ENCODE data around the gene PRKCH. TPM values are rescaled to one million over a fixed set of nuclear protein-coding genes. Genes with fewer than 3 reads are reported as not detected.

The PRKCH gene
- total RNA-seq, 1 donor from 2014 or later, result 16.4 TPM

DNA sequence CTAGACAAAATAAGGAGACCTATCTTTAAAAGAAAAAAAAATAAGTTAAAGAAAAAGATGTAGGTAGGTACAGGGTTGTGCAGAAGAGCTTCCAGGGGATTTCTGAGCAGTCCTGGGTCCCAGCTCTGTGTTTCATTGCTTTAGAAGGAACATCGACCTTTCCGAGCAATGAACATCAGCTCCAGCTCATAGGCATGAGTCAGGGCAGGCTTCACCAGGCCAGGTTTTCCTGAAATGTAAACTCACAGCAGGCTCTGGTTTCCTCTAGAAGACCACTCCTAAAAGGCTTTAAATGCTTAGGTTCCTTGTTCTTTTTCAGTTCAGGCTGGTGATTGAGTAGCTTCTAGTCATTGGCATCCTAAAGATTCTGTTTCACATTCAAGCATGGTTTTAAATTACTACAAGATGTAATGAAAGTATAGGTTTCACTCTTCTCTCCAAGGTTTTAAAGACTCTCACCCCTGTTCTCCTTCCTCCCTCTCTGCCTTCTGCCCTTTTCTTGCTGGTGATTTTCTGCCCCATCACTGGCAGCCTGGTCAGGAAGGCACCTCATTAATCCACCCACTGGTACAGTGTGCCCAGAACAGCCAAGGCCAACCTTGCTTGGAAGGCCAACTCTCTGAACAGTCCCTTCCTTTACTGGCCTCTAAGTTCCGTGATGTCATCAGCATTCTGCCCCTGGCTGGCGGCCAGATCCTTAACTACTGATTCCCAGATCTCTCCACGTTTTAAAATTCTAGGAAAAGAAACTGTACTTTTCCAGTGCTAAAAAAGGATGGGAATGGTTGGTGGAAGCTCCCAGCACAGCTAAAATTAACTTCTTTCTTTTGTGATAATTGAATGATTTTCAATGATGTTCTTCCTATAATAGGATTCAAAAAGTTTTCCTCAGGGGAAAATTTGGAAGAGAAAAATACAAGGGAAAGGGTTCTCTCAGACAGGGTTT, 264.5 kb downstream of the PRKCH start:
- peak; percentile 47 for ATAC-seq

DNA sequence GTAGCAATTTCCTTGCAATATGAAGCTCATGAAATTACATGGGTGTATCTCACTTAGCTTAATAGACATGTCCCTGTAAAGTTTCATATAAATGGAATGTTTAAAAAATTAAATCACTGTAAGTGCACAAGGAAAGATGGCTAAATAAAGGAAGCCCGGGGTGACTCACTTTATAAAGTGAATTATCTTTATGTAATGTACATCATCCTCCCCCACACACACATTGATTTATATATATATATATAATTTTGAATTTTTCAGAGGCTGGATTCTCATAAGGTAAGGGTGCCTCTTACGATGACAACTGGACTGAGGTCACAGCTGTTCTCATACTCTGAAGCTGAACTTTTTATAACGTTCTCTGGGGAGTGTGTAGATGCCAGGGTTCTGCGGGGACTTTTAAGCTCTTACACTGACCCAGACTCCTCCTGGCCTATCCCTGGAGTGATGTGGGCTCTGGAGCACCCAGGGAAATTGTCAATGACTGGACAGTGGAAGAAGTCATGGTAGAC, 265.2 kb downstream of the PRKCH start:
- ATAC-seq, result peak; percentile 24
- no peak for DNase-seq (ENCODE audit: missing footprints)
- intact Hi-C loops (cut with DNase I), result loop anchor here (5.0 kb wide), 2 partner anchors 109 to 111 kb away; partner anchors contain the start of gene HIF1A

More for the DNA sequence above, 264.5 kb downstream of the PRKCH start:
- peak; percentile 79 for DNase-seq (ENCODE audit: missing footprints)
- intact Hi-C loops (cut with DNase I), result loop anchor here (5.0 kb wide), 2 partner anchors 109 to 111 kb away; partner anchors contain the start of gene HIF1A

DNA sequence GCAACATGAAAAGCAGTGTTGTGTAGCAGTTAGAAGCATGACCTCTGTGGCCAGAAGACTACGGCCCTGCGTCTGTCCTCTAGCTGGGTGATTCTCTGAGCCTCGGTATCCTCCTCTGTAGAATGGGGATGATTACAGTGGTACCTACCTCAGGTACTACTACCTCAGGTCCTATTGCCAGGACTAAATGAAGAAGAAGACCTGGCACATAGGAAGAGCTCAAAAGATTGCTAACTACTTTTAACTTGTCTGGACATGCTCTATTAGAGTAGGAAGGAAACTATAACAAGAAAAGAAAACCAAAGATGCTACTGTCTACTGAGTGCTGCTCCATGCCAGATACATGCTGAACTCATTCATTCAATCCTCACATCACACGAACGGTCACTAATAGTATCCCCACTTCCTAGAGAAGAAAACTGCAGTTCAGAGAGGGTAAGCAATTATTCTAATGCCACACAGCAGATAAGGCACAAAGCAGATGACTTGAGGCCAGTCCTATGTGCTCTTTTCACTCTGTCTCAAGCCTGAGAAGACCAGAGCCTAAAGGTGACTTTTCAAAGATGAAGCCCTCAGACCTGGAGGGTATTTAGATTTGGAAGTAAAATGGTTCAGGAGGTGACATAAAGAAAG, 265.8 kb downstream of the PRKCH start:
- DNase-seq (ENCODE audit: missing footprints) (no peak), ATAC-seq (no peak)
- intact Hi-C loops (cut with DNase I), result loop anchor here (5.0 kb wide), 2 partner anchors 110 kb away; partner anchors contain the start of gene HIF1A

DNA sequence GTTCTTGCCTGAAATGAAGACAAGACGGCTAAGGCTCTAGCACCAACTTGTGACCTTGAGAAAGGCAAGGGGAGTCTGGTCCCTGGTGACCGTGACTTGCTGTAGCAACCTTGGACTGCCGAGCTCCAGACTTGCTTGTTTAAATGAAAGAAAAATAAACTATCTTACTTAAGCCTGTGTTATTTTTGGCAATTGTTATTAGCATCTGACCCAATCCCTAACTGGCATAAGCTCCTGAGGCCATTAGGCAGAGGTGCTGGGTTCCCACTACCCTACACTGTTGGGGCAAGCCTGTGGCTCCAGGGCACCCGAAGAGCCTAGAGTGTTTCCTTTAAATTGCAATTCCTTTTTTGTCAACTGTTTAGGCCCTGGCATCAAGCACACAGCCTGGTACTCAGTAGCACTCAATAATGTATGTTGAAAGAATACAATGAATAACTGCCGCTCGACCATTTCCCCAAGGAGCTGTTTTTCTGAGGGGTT, 267.1 kb downstream of the PRKCH start:
- DNase-seq (ENCODE audit: missing footprints) (no peak), ATAC-seq (no peak)
- intact Hi-C loops (cut with DNase I), result loop anchor here (5.0 kb wide), 2 partner anchors 109 to 111 kb away; partner anchors contain the start of gene HIF1A

DNA sequence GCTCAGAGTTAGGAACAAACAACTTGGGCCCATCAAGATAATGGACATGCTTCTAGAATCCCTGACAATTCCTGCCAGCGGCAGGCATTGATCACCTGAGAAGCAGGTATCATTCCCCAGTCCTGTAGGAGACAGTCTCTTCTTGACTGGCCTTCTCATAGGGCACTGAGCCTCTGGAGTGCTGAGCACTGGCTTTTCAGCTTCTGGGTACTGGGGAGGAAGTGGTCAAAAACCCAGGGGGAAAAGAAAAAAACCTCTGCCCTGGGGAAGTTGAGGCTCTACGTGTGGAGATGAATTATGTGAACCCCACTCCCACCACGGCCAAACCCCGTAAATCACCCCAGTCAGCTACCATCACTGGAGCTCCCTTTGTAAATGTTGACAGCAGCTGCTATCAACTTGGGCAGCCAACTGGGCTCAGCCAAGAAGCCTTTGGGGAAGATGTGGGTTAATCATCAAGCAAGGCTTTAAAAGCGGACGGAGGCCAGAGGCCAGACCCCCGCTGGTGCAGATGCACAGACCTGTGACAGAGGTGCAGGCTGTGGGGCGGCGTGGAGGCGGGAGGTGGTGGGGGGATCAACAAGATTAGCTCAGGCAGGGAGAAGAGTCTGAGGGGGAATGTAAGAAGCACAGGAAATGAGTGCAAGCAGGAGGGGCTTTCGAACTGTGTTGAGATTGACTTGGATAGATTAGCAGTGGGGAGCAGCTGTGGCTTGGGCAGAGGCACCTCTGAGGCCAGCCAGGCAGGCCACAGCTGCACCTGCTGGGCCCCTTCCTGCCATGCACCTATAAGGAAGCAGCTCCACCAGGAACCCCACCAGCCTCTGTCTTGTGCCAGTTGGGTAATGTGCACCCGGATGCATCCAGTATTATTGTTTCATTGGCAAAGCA, 268.6 kb downstream of the PRKCH start:
- no peak for ATAC-seq
- no peak for DNase-seq (ENCODE audit: missing footprints)
- intact Hi-C loops (cut with DNase I), result loop anchor here (5.0 kb wide), 2 partner anchors 107 to 113 kb away; partner anchors contain the start of gene HIF1A

DNA sequence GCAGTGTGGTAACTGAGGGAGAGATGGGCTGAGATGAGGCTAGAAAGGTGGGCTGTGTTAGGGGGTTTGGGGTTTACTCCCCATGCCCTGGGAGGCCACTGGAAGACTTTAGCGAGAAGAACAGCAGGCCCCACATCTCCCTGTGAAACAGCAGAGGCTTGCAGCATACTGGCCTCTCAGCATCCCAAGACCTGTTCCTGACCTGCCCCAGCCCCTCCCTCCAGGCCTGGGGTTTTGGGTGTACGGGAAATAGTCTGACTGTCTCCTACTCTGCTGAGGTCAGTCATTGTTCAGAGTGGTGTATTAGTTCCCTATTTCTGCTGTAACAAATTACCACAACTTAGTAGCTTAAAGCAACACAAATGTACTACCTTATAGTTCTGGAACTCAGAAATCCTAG, 270.5 kb downstream of the PRKCH start:
- DNase-seq (ENCODE audit: missing footprints), result no peak
- ATAC-seq, result no peak
- intact Hi-C loops (cut with DNase I), result no loop called here

DNA sequence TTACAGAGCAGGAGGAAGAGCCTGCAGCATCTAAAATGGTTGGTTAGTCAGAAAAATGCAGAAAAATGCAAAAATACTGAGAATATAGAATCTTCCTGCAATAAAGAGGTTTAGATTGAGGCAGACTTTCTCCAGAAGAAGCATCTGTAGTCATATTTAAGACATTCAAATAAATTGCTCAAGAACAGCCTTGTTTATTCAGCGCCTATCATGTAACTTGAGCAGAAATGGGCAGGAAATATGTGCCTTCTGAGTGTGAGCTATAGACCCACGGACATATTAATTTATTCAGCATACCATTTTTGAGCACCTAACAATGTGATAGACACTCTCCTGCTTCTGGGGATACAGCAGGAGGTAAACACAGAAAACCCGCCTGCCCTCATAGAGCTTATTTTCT, 272.0 kb downstream of the PRKCH start:
- ATAC-seq (no peak), DNase-seq (ENCODE audit: missing footprints) (no peak)
- intact Hi-C loops (cut with DNase I), result no loop called here

DNA sequence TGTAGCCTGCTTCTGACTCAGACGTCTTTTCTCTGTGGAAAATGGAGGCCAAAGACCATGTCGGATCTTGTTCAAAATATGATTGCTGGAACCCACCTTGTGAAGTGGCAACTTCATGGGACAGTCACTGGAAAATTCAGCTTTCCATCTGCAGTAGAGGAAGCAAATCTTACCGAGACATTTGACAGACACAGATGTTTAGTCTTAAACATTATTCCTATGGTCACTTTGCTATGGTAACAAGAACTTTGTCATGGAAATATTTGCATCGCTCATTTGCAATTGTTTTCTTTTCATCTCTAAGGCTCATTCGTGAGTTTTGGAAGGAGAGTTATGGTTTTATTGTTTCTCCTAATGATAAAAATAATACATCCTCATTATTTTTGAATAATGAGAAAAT, 275.6 kb downstream of the PRKCH start:
- ATAC-seq (no peak), DNase-seq (ENCODE audit: missing footprints) (no peak)
- intact Hi-C loops (cut with DNase I), result no loop called here

DNA sequence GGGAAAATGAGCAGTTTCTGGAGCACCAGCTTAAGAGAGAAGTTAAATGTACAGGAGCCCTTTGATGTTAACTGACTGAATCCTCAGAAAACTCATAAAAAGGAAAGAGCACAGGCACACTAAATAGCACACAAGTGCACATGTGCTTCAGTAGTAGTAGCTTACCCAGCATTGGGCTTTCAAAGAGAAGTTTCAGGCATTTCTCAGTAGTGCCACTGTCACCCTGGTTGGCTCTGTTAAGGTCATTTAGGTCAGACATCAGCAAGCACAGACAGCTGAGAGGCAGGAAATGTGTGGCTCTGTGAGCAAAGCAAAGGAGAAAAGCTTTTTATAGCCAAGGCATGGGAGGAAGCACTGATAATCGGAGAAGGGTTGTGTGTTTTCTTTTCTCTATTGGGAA, 277.6 kb downstream of the PRKCH start:
- DNase-seq (ENCODE audit: missing footprints) (no peak), ATAC-seq (peak; percentile 54)
- intact Hi-C loops (cut with DNase I), result no loop called here

DNA sequence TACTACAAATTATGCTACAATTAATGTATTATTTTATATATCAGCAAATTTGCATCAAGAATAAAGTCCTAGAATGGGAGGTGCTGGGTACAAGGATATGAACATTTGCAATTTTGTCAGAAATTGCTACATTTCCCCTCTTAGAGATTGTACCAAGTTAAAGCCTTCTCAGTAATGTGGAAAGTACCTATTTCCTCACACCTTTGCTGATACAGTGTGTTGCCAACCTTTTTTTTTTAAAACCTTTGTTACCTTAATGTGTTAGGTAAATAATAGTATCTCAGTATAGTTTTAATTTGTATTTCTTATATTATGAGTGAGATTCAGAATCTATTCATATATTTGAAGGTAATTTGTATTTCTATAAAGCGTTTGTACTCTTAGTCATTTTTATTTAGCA, 278.6 kb downstream of the PRKCH start:
- DNase-seq (ENCODE audit: missing footprints), result no peak

More for the DNA sequence above, 278.6 kb downstream of the PRKCH start:
- intact Hi-C loops (cut with DNase I), result no loop called here
- no peak for ATAC-seq

Other genes with a start within 250 kb of the PRKCH start
- gene TMEM30B, start 40.2 kb upstream of the PRKCH start, total RNA-seq, result 0.30 TPM